Nephron (organoid): ENCODE results near the gene C5orf22.

Experiments used
- H3K27ac Mint-ChIP-seq, 3 experiments: 2 replicates each; pipeline ENCODE4 v1.8.0; 2020; ENCODE audit warnings: mixed read lengths in 3 of 3, mild to moderate bottlenecking in 2 of 3, moderate library complexity in 1 of 3
- H3K27me3 Mint-ChIP-seq: 2 replicates; pipeline ENCODE4 v1.8.0; 2021; ENCODE audit warnings: low read depth, mild to moderate bottlenecking, moderate library complexity, mixed read lengths
- H3K36me3 Mint-ChIP-seq: 2 replicates; pipeline ENCODE4 v1.8.0; 2020; ENCODE audit warnings: low read depth, mixed read lengths
- H3K4me1 Mint-ChIP-seq: 2 replicates; pipeline ENCODE4 v1.8.0; 2020; ENCODE audit warnings: mixed read lengths
- H3K4me3 Mint-ChIP-seq, 3 experiments: 2 replicates each; pipeline ENCODE4 v1.8.0; 2020; ENCODE audit warnings: mild to moderate bottlenecking in 3 of 3, mixed read lengths in 3 of 3, moderate library complexity in 2 of 3
- H3K9me3 Mint-ChIP-seq: 2 replicates; pipeline ENCODE4 v1.8.0; 2020; ENCODE audit warnings: mixed read lengths
- CTCF ChIP-seq, 3 experiments: fragments of 200-600 bp; sonication (generic); IDR thresholded peaks; one replicate each; pipeline ENCODE4 v1.5.0; 2021; ENCODE audit warnings: antibody characterized with exemption in 3 of 3; ENCODE audit not compliant: unreplicated experiment in 3 of 3

Gene C5orf22

GRCh38 chr5:31531888-31532547 is at the start of gene C5orf22, which contains the start of gene DROSHA:
TSS of gene C5orf22 (plus strand) at chr5:31532301. CDS start at chr5:31532393, 92 bp downstream.
TSS of gene DROSHA (minus strand) at chr5:31532093. CDS start at chr5:31529059, 3,034 bp downstream.
- Mint-ChIP-seq H3K9me3 (no peaks in the 10 kb centered on the region), H3K4me1 (peaks cover 35% of the 10 kb centered on the region), H3K27me3 (no peaks in the 10 kb centered on the region), H3K36me3 (peaks cover 55% of the 10 kb centered on the region), H3K4me3 (peak within 1 kb of the TSS; percentile 99 to 100 (median 100)), H3K27ac (peak within 1 kb of the TSS; percentile 90 to 98 (median 98))
- TF ChIP-seq CTCF (IDR thresholded peaks at IDR 0.05; ENCODE audit: unreplicated experiment in 3 of 3), result no peak

GRCh38 chr5:31485376-31486207 is 46.5 kb upstream of the C5orf22 start:
- H3K27me3 Mint-ChIP-seq, result no peaks in the 10 kb centered on the region

GRCh38 chr5:31486441-31486840 is 45.7 kb upstream of the C5orf22 start:
- peak overlapping the region in 1 of 3 experiments; percentile 39 for H3K27ac Mint-ChIP-seq
- H3K36me3 Mint-ChIP-seq, result peaks cover 61% of the 10 kb centered on the region
- peaks cover 15% of the 10 kb centered on the region for H3K4me1 Mint-ChIP-seq
- no peaks in the 10 kb centered on the region for H3K9me3 Mint-ChIP-seq
- H3K4me3 Mint-ChIP-seq, result no peak overlapping the region
- TF ChIP-seq CTCF (IDR thresholded peaks at IDR 0.05; ENCODE audit: unreplicated experiment in 3 of 3), result no peak
- no peaks in the 10 kb centered on the region for H3K27me3 Mint-ChIP-seq

More at GRCh38 chr5:31485376-31486207, 46.5 kb upstream of the C5orf22 start:
- H3K9me3 Mint-ChIP-seq, result no peaks in the 10 kb centered on the region
- H3K27ac Mint-ChIP-seq, result peak overlapping the region in 1 of 3 experiments; percentile 39
- H3K4me3 Mint-ChIP-seq, result no peak overlapping the region
- peaks cover 58% of the 10 kb centered on the region for H3K36me3 Mint-ChIP-seq
- H3K4me1 Mint-ChIP-seq, result peaks cover 15% of the 10 kb centered on the region
- TF ChIP-seq CTCF (IDR thresholded peaks at IDR 0.05; ENCODE audit: unreplicated experiment in 3 of 3), result no peak

- Mint-ChIP-seq H3K27ac (no peak overlapping the region), H3K4me3 (no peak overlapping the region), H3K4me1 (peaks cover 15% of the 10 kb centered on the region), H3K9me3 (no peaks in the 10 kb centered on the region), H3K27me3 (no peaks in the 10 kb centered on the region), H3K36me3 (peaks cover 53% of the 10 kb centered on the region)
- TF ChIP-seq CTCF (IDR thresholded peaks at IDR 0.05; ENCODE audit: unreplicated experiment in 3 of 3), result peak in 1 of 3 experiments; percentile 31
Observed at GRCh38 chr5:31487506-31487905, 44.6 kb upstream of the C5orf22 start.

- no peak overlapping the region for H3K4me3 Mint-ChIP-seq
- no peak overlapping the region for H3K27ac Mint-ChIP-seq
- no peaks in the 10 kb centered on the region for H3K27me3 Mint-ChIP-seq
- no peaks in the 10 kb centered on the region for H3K9me3 Mint-ChIP-seq
- no peaks in the 10 kb centered on the region for H3K4me1 Mint-ChIP-seq
- TF ChIP-seq CTCF (IDR thresholded peaks at IDR 0.05; ENCODE audit: unreplicated experiment in 3 of 3), result no peak
- peaks cover 70% of the 10 kb centered on the region for H3K36me3 Mint-ChIP-seq
Observed at GRCh38 chr5:31492869-31493268, 39.2 kb upstream of the C5orf22 start.
